Smooth muscle cell of trachea (primary cell): ENCODE measurements around the gene AJUBA. TPM values are rescaled to one million over a fixed set of nuclear protein-coding genes. Genes with fewer than 3 reads are reported as not detected.

Experiments
- total RNA-seq: library from RNA; depleted of rRNA; stranded (reverse); fragments of >200 nt; gene quantifications from 2 replicates; pipeline ENCODE4 v1.2.1, GENCODE V29; 2014

Gene AJUBA
- total RNA-seq = 17.0 and 47.6 TPM in 2 replicates

DNA sequence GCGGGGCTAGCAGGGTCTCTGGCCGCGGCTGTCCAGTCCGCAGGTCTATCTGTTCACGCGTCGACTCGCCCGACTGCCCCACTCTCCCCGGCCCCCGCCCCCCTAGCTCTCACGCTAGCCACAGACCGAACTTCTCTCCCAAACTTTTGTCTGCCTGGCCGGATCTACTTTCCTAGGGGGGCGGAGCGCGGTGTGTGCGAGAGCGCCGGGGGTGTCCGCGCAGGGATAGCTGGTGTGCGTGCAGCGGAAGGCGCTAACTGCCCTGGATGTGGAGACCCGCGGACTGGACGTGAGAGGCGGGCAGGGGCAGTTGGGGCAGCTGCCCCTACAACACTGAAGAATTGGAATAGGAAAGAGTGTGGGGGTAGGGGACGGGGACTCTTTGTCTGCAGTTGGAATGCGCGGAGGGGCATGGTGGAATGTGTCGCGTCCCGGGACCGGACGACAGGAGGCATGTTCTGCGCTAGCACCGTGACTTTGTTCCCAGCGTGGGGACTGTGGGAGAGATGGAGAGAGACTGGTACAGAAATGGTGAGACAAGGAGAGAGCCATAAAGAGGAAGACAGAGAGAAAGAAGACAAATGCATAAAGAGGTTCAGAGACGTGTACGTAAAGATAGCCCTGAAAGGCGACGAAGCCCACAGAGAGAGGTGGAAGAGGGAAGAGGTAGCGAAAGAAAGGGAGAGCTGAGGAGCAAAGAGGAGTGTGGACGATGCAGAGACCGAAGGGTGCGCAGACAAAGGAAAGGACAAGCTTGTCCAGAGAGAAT is at the start of gene AJUBA:
AJUBA (minus strand) TSS at position 75 of the 769 bp plus-strand sequence. CDS start 285 bp downstream, outside the sequence.

DNA sequence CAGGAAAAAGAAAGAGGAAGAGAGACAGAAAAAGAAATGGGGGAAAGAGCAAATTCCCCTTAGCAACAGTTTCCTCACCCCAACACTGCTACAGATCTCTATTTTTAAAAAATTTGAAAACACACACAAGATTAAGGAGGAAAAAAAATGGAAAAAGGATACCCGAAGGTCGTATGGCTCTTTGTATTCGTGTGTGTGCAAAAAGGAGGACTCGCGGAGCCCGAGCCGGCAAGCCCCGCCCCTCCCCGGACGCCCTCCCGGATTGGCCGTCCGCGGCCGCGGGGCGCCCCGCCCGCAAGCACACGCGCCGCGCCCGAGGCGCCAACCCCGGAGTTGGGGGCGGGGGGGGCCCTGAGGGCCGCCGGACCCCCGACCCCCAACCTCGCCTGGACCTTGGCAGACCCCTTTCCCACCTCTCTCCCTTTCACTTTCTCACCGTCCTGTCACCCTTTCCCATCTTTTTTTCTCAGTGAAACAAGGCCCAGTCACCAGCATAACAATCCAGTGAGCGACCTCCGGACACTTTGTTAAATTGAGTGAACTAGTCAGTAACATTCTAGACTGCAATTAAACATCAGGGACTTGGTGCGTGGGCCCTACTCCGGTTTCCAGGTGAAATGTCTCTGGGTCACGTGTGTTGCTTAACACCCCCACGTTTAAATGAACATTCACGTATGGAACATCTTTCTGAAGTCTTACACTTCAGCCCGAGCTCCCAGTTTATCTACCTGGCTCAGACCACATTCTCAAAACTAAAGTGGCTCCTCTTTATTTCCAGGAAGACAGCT is 27.8 kb upstream of the AJUBA start, which contains the start of gene C14orf93:
C14orf93 (minus strand) TSS at position 205 of the 788 bp plus-strand sequence. CDS start 11,120 bp downstream, outside the sequence.

DNA sequence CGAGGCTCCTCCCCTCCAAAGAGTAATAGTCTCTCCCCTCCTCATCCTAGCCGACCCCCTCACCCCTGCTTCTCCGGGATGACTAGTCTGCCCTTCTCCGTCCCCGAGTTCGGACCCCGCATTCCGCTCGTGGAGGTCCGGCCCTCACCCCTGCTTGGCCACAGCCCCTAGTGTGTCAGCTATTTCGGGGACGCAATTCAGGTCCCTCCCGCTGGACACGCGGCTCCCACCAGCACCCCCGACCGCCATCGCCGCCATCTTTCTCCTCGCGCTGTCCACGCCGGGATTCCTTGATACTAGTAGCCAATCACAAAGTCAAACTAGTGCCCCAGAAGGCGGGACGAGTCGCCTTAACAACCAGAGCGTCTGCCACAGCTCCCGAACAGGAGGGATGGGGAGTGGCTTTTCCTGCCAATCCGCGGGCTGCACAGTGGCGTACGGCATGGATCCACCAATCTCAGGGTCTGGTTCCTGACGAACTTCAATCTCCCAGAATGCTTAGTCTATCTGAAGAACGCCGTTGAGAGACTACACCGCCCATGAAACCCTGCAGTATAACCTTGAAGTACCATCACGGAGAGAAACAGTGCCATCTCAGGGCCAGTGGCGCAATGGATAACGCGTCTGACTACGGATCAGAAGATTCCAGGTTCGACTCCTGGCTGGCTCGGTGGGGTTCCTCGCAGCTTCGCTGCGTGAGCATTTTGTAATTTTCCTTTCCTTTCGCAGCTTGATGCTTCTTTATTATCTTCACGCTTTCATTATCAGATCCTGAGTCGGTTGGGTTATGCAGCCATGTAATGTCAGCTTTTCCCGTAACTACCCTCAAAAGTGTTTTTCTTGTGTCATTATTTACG is 53.0 kb downstream of the AJUBA start, which contains the start of gene PRMT5:
PRMT5 (minus strand) TSS at position 273 of the 857 bp plus-strand sequence; CDS start at position 258, 15 bp downstream.

Other genes with a start within 250 kb of the AJUBA start
- gene OXA1L, start 215.9 kb downstream of the AJUBA start, total RNA-seq = 45.5 and 75.6 TPM in 2 replicates
- 2.0 and 7.1 TPM in 2 replicates for gene SLC7A7, start 167.1 kb downstream of the AJUBA start, total RNA-seq
- 30.3 and 64.3 TPM in 2 replicates for gene MRPL52, start 152.7 kb downstream of the AJUBA start, total RNA-seq
- 468 and 649 TPM in 2 replicates for gene MMP14, start 146.0 kb downstream of the AJUBA start, total RNA-seq
- 87.8 and 169 TPM in 2 replicates for gene LRP10, start 110.8 kb downstream of the AJUBA start, total RNA-seq
- gene REM2, start 99.3 kb downstream of the AJUBA start, total RNA-seq = 0.17 and 0.29 TPM in 2 replicates
- 61.5 and 79.3 TPM in 2 replicates for gene RBM23, start 63.4 kb downstream of the AJUBA start, total RNA-seq
- 54.0 and 55.4 TPM in 2 replicates for gene PRMT5, start 53.2 kb downstream of the AJUBA start, total RNA-seq
- gene HAUS4, start 25.5 kb downstream of the AJUBA start, total RNA-seq = 39.9 and 64.4 TPM in 2 replicates
- gene C14orf93, start 27.6 kb upstream of the AJUBA start, total RNA-seq = 9.5 and 17.7 TPM in 2 replicates
- gene PSMB5, start 52.3 kb upstream of the AJUBA start, total RNA-seq = 189 and 240 TPM in 2 replicates
- under 0.01 TPM in 1 of 2 replicates, not detected in the other for gene PSMB11, start 59.7 kb upstream of the AJUBA start, total RNA-seq
- gene CDH24, start 75.0 kb upstream of the AJUBA start, total RNA-seq = 4.7 and 13.6 TPM in 2 replicates
- 84.0 and 90.5 TPM in 2 replicates for gene ACIN1, start 112.6 kb upstream of the AJUBA start, total RNA-seq
- gene C14orf119, start 113.0 kb upstream of the AJUBA start, total RNA-seq = 67.8 and 72.4 TPM in 2 replicates
- gene CIROP, start 122.4 kb upstream of the AJUBA start, total RNA-seq = 1.7 TPM in 2 replicates
- not detected in 2 replicates for gene CEBPE, start 136.7 kb upstream of the AJUBA start, total RNA-seq
- gene SLC7A8, start 201.1 kb upstream of the AJUBA start, total RNA-seq = 14.7 and 24.8 TPM in 2 replicates